Measurements from ENCODE around the gene ALKBH6. TPM values are rescaled to one million over a fixed set of nuclear protein-coding genes. Genes with fewer than 3 reads are reported as not detected.

ALKBH6 gene
- total RNA-seq, 1 donor from 2014 or later = 5.3 TPM

Other genes starting within 250 kb of the ALKBH6 start
- 85.5 TPM for gene ARHGAP33, start 238.6 kb downstream of the ALKBH6 start, total RNA-seq
- gene PRODH2, start 201.4 kb downstream of the ALKBH6 start, total RNA-seq = not detected
- 1.2 TPM for gene NPHS1, start 161.7 kb downstream of the ALKBH6 start, total RNA-seq
- gene KIRREL2, start 157.3 kb downstream of the ALKBH6 start, total RNA-seq = 0.94 TPM
- gene APLP1, start 145.6 kb downstream of the ALKBH6 start, total RNA-seq = 179 TPM
- gene NFKBID, start 113.7 kb downstream of the ALKBH6 start, total RNA-seq = 3.0 TPM
- gene HCST, start 111.7 kb downstream of the ALKBH6 start, total RNA-seq = not detected
- gene TYROBP, start 105.9 kb downstream of the ALKBH6 start, total RNA-seq = 3.1 TPM
- 10.5 TPM for gene LRFN3, start 77.8 kb downstream of the ALKBH6 start, total RNA-seq
- 10.6 TPM for gene SDHAF1, start 19.0 kb downstream of the ALKBH6 start, total RNA-seq
- not detected for gene SYNE4, start 5.4 kb downstream of the ALKBH6 start, total RNA-seq
- 27.1 TPM for gene CLIP3, start 18.7 kb upstream of the ALKBH6 start, total RNA-seq
- gene THAP8, start 40.1 kb upstream of the ALKBH6 start, total RNA-seq = 1.9 TPM
- gene WDR62, start 40.7 kb upstream of the ALKBH6 start, total RNA-seq = 0.78 TPM
- not detected for gene OVOL3, start 96.9 kb upstream of the ALKBH6 start, total RNA-seq
- 64.7 TPM for gene POLR2I, start 100.7 kb upstream of the ALKBH6 start, total RNA-seq
- 373 TPM for gene TBCB, start 101.3 kb upstream of the ALKBH6 start, total RNA-seq
- 103 TPM for gene CAPNS1, start 125.9 kb upstream of the ALKBH6 start, total RNA-seq
- gene COX7A1, start 138.2 kb upstream of the ALKBH6 start, total RNA-seq = 3.9 TPM
- gene ZNF565, start 200.5 kb upstream of the ALKBH6 start, total RNA-seq = 21.7 TPM
- 86.9 TPM for gene ZNF146, start 200.9 kb upstream of the ALKBH6 start, total RNA-seq